Kidney epithelial cell (primary cell): Measurements from ENCODE around the gene PLB1. TPM values are rescaled to one million over a fixed set of nuclear protein-coding genes. Genes with fewer than 3 reads are reported as not detected.

Experiments used
- DNase-seq: peaks from one replicate; pipeline ENCODE4 v3.0.0-alpha.2; 2010; ENCODE audit warnings: low read depth
- H3K27me3 ChIP-seq: 2 replicates; pipeline ENCODE4 v1.6.0; 2011; ENCODE audit warnings: low read length; ENCODE audit not compliant: control insufficient read depth, insufficient read depth
- H3K36me3 ChIP-seq: 2 replicates; pipeline ENCODE4 v1.5.1; 2011; ENCODE audit warnings: low read length; ENCODE audit not compliant: control insufficient read depth, insufficient read depth
- H3K4me3 ChIP-seq: 2 replicates; pipeline ENCODE4 v1.5.1; 2011; ENCODE audit warnings: low read depth, mild to moderate bottlenecking, control low read depth, low read length
- total RNA-seq: library from RNA; depleted of rRNA; stranded (reverse); fragments of >200 nt; gene quantifications from 2 replicates; pipeline ENCODE4 v1.2.3, GENCODE V29; 2015
- TF ChIP-seq, protein P1 (sequence below): IDR thresholded peaks from 2 replicates; pipeline ENCODE4 v1.5.1; 2011; ENCODE audit warnings: mild to moderate bottlenecking, moderate library complexity, low read length, control low read depth, inconsistent platforms; ENCODE audit not compliant: insufficient read depth, poor library complexity, severe bottlenecking

The PLB1 gene
- total RNA-seq, 1 donor from 2014 or later, result 0.25 TPM

DNA sequence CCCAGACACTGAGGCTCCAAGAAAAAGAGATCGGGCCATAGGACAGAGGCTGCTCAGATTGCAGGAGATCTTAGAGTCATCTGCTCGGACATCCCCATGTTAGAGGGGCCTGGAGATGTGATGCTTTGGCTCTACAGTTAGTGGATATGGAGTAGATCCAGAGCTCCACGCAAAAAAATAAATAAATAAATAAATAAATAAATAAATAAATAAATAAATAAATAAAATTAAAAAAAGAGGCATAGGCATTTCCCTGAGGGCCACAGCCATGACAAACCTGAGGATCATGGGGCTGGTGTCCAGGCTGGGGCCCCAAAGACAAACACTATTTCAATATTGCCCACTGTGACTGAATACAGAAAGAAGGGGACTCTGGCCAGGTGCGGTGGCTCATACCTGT is 85.5 kb downstream of the PLB1 start:
- H3K27me3 ChIP-seq, result no peaks in the 10 kb centered on the region
- TF ChIP-seq, protein P1, sequence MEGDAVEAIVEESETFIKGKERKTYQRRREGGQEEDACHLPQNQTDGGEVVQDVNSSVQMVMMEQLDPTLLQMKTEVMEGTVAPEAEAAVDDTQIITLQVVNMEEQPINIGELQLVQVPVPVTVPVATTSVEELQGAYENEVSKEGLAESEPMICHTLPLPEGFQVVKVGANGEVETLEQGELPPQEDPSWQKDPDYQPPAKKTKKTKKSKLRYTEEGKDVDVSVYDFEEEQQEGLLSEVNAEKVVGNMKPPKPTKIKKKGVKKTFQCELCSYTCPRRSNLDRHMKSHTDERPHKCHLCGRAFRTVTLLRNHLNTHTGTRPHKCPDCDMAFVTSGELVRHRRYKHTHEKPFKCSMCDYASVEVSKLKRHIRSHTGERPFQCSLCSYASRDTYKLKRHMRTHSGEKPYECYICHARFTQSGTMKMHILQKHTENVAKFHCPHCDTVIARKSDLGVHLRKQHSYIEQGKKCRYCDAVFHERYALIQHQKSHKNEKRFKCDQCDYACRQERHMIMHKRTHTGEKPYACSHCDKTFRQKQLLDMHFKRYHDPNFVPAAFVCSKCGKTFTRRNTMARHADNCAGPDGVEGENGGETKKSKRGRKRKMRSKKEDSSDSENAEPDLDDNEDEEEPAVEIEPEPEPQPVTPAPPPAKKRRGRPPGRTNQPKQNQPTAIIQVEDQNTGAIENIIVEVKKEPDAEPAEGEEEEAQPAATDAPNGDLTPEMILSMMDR, result no peak
- DNase-seq, result no peak
- no peaks in the 10 kb centered on the region for H3K36me3 ChIP-seq
- no peak overlapping the region for H3K4me3 ChIP-seq

DNA sequence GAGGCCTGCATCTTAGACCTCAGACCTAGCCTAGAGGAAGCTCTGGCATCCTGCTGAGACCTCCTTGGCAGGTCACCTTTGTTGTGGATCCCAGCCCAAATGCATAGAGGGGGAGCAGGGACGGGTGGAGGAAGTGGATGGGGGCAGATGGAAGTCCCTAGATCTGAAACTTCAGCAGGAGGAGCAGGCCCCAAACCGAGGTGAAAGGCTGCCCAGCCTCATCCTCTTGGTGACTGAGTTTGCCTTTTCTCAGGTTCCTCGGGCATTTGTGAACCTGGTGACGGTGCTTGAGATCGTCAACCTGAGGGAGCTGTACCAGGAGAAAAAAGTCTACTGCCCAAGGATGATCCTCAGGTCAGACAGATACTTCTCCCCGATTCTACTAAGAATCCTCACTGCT is 86.3 kb downstream of the PLB1 start:
- Histone ChIP-seq H3K27me3 (no peaks in the 10 kb centered on the region), H3K36me3 (no peaks in the 10 kb centered on the region), H3K4me3 (no peak overlapping the region)
- TF ChIP-seq, protein P1, result no peak
- DNase-seq, result no peak

DNA sequence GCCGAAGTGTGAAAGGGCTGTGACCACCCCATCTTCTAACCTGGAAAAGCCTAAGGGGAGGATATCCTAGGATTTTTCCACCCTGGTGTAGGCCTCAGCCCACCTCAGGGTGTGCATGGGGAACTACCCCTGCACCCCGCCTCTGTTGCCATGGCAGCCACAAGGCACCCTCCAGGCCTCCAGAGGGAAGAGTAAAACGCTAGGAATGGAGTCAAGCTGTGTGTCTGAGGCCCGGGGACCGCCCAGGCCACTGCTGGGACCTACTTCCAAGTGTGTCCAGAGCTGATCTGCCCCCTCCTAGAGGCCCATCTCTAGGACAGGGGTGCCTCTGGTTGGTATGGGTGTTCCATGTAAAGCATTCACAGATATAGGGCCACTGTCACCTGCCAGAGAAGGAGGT is 86.7 kb downstream of the PLB1 start:
- no peaks in the 10 kb centered on the region for H3K36me3 ChIP-seq
- DNase-seq, result no peak
- no peak overlapping the region for H3K4me3 ChIP-seq
- H3K27me3 ChIP-seq, result no peaks in the 10 kb centered on the region
- TF ChIP-seq, protein P1, result no peak

DNA sequence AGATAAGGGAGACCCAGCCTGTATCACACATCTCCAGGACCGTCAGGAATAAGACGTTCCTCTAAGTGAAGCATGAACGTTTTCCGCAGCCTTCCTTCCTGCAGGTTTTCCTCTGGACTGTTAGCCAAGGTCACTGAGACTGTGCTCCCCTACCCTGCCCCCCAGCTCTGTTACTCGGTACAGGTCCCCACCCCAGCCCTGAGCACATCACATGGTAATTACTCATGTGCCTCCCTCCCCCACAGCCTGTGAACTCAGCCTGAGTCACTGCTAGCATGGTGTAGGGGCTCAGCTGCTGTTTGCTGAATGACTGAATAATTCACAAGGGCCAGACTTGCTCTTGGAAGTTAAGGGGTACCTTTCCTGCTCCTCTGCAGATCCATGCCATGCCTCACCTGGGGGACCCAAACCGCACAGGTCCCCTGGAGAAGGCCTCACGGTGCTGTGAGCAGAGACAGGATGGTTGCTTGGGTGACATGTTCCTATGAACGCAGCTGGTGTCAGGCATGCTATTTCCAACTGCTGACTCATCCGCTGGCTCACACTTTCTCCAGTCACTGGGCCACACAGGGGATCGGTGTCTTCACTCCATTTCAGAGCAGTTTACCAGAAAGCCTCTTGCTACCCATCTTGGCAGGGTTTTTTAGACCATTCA is 88.2 kb downstream of the PLB1 start:
- DNase-seq, result peak; percentile 94
- no peaks in the 10 kb centered on the region for H3K27me3 ChIP-seq
- no peak overlapping the region for H3K4me3 ChIP-seq
- TF ChIP-seq, protein P1, result no peak
- no peaks in the 10 kb centered on the region for H3K36me3 ChIP-seq

DNA sequence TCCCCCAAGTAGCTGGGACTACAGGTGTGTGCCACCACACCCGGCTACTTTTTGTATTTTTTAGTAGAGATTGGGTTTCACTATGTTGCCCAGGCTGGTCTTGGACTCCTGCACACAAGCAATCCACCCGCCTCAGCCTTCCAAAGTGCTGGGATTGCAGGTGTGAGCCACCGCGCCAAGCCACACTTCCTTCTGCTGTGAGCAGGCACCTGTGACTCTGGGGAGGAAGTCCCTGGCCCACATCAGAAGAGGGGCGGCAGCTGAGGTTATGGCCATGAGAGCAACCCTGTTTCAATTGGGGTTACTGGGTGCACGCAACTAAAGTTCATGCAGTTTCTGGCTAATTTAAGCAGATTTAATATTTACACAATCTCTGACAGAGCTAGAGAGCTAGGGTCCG is 91.0 kb downstream of the PLB1 start:
- Histone ChIP-seq H3K36me3 (no peaks in the 10 kb centered on the region), H3K27me3 (no peaks in the 10 kb centered on the region), H3K4me3 (no peak overlapping the region)
- no peak for DNase-seq
- TF ChIP-seq, protein P1, result no peak

DNA sequence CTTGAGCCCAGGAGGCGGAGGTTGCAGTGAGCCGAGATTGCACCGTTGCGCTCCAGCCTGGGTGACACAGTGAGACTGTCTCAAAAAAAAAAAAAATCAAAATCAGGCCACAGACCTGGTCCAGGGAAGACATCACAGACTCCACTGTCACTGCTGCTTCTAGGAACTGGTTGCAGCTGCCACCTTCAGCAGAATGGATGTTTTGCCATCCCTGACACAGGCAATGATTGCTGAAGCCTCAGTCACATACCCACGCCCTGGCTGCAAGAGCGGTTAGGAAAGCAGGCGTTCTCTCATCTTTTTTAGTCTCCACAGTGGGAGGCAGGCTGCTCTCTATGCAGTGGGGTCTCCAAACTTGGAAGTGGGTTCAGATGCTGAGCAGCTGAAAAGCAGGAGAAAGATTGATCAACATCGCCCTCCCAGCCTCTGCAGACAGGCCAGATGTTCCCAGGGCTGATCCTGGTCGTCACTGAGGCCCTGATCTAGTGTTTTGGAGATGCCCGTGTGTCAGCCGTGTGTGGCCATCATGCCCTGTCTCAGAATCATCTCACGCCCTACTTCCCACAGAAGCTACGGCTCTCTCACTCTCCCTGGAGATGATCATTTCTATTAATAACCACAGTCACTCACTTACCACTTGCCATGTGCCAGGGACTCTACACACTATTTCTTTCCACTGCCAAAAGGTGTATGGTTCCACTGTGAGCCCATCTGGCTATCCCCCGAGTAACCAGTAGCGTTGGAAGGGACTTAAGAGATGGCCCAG is 91.8 kb downstream of the PLB1 start:
- Histone ChIP-seq H3K4me3 (no peak overlapping the region), H3K27me3 (no peaks in the 10 kb centered on the region), H3K36me3 (no peaks in the 10 kb centered on the region)
- no peak for DNase-seq
- TF ChIP-seq, protein P1, result no peak
